ENCODE results near the gene HPS5.
A peak's percentile ranks its signal among the peaks of the same experiment; 100 is the strongest.
"Not testable (repeated sequence)": the region's sequence is repeated elsewhere in the genome, so short reads cannot be mapped to it uniquely, and the experiment has no call there.

The HPS5 gene

GRCh38 chr11:18253233-18253632 lies 68.7 kb downstream of the HPS5 start:
- no peak for DNase-seq (ENCODE audit: low read depth)
- no peak for TF ChIP-seq CTCF (conservative IDR thresholded peaks at IDR 0.05; ENCODE audit: low read depth, low read length)
- H3K4me3 ChIP-seq (ENCODE audit: low read length) = no peak overlapping the region

DNA sequence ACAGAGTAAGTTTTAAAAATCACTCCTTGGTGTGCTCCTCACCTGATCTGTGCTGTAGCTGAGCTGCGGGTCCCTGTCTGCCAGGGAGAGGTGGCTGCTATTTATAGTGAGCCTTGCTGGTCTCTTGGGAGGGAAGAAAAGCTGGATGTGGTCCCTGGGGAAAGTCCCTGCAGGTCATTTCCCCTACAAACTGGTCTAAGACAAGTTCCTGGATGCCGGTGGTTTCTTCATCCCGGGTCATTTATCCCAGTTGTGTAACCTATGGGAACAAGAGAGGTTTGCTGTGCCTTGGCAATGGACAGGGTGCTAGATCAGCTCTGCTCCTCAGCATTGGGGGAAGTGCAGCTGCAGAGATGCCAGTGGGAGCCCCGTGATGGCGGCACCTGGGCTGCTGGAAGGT lies 73.4 kb downstream of the HPS5 start, which contains the start of gene SAA2:
Gene SAA2, minus strand, starts transcription at position 108 of the 400 bp plus-strand sequence. CDS start 657 bp downstream, outside the sequence.
- no peak for DNase-seq (ENCODE audit: low read depth)
- H3K4me3 ChIP-seq (ENCODE audit: low read length) = no peak within 1 kb of the TSS
- no peak for TF ChIP-seq CTCF (conservative IDR thresholded peaks at IDR 0.05; ENCODE audit: low read depth, low read length)

- not testable (repeated sequence) for DNase-seq (ENCODE audit: low read depth); H3K4me3 ChIP-seq (ENCODE audit: low read length)
Measured at GRCh38 chr11:18247191-18247581, 74.8 kb downstream of the HPS5 start.

- DNase-seq (ENCODE audit: low read depth); H3K4me3 ChIP-seq (ENCODE audit: low read length): not testable (repeated sequence)
Measured at GRCh38 chr11:18246379-18247190, 75.4 kb downstream of the HPS5 start.

DNA sequence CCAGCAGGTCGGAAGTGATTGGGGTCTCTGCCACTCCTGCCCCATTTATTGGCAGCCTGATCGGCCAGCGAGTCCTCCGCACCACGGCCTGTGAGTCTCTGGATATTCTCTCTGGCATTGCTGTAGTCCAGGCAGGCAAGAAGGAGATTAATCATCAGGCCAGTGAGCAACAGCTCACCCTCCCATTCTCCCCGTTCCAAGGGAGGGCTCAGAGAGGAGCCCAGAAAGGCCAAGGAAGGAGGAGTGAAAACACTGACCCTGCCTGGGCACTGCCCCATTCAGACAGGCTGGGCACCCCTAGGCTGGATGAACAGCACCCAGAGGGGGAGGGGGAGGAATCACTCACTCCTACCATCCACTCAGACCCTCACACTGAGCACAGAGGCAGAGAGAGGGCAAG lies 76.5 kb downstream of the HPS5 start:
- no peak for TF ChIP-seq CTCF (conservative IDR thresholded peaks at IDR 0.05; ENCODE audit: low read depth, low read length)
- no peak overlapping the region for H3K4me3 ChIP-seq (ENCODE audit: low read length)
- DNase-seq (ENCODE audit: low read depth) = no peak

DNA sequence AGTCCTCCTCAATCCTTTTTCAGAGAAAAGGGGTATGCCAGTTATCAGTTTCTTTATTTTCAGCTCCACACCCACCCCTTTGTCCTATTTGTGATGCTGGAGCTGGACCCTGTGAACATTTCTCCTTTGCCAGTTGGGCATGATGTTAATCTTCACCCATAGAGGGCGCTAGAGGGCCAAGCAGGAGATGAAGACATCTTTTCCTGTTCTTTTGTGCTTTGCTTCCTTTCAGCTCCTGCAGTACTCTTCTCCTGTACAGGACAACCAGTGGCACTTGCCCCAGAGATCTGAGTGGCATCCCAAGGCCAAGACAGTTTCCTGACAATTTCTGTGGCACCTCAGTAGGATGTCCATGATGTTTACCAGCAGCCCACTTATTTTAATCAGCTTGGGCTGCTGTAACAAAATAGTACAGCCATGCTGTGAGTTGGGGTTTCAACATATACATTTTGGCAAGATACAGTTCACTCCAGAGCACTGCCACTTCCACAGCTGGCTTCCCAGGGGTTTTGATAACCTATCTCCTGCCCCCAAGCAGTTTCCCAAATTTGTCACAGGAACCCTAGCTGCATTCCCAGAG lies 78.1 kb downstream of the HPS5 start:
- no peak overlapping the region for H3K4me3 ChIP-seq (ENCODE audit: low read length)
- peak; percentile 85 for TF ChIP-seq CTCF (conservative IDR thresholded peaks at IDR 0.05; ENCODE audit: low read depth, low read length)
- DNase-seq (ENCODE audit: low read depth) = peak; percentile 23

DNA sequence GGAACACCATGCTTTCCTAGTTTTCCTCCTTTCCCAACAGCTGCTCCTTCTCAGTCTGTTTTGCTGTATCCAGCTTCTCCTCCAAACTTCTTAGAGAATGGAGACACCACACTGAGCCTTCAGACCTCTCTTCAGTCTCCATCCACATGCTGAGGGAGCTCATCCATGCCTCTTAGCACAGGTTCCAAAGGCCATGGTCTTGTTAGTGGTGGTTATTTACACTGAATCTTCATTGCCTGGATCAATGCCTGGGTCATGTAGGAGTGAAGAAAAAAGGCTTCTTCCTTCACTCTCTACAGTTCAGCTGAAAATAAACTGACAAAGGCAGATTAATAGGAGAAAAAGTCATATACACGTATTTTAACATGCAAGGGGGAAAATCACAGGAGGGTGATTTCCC lies 82.3 kb downstream of the HPS5 start:
- no peak overlapping the region for H3K4me3 ChIP-seq (ENCODE audit: low read length)
- TF ChIP-seq CTCF (conservative IDR thresholded peaks at IDR 0.05; ENCODE audit: low read depth, low read length) = no peak
- DNase-seq (ENCODE audit: low read depth) = no peak

GRCh38 chr11:18236664-18237356 lies 85.1 kb downstream of the HPS5 start, which contains the start of gene SAA4:
Gene SAA4, minus strand, starts transcription at chr11:18236802. Its CDS starts 876 bp downstream, at chr11:18235926.
- TF ChIP-seq CTCF (conservative IDR thresholded peaks at IDR 0.05; ENCODE audit: low read depth, low read length) = no peak
- DNase-seq (ENCODE audit: low read depth) = no peak
- no peak within 1 kb of the TSS for H3K4me3 ChIP-seq (ENCODE audit: low read length)

Measured in retinal pigment epithelial cell (primary cell).